ENCODE results near the gene WDCP.
A peak's percentile ranks its signal among the peaks of the same experiment; 100 is the strongest.

The WDCP gene

DNA sequence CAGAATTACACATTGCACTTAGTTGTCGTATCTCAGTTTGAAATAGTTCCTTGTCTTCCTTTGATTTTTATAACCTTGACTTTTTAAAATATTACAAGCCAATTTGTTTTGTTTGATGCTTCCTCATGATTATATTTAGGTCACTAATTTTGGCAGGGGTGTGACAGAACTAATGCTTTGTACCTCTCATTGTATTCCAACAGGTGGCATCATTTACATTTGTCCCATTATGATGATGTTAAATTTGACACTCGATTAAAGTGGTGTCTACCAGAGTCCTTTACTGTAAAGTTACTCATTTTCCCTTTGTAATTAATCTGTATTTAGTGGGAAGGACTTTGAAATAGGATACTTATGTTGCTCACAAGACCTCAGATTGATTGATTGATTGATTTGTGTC lies 58.8 kb downstream of the WDCP start:
- Histone ChIP-seq H3K4me3 (ENCODE audit: low read length) (no peak overlapping the region), H3K27ac (ENCODE audit: low read depth, low read length) (no peak overlapping the region), H3F3A (ENCODE audit: control insufficient read depth, insufficient read depth) (0 out of 2 replicates have a peak, but pooled peaks cover 3% of the 10 kb centered on the region), H3K27me3 (ENCODE audit: control insufficient read depth, low read length) (no peaks in the 10 kb centered on the region), H3K9me3 (ENCODE audit: control insufficient read depth, insufficient read depth, low read length) (no peaks in the 10 kb centered on the region), H3K36me3 (ENCODE audit: control insufficient read depth, low read length) (no peaks in the 10 kb centered on the region), H3K4me1 (ENCODE audit: control insufficient read depth, low read length) (peaks cover 4% of the 10 kb centered on the region), H4K20me1 (ENCODE audit: control insufficient read depth, insufficient read depth, low read depth, low read length) (no peaks in the 10 kb centered on the region; the same call in 1 of the 2 replicates), H3K4me2 (ENCODE audit: low read length) (no peak overlapping the region), H3K79me2 (ENCODE audit: control insufficient read depth, low read length) (no peaks in the 10 kb centered on the region), H3K9me2 (replicated peaks; ENCODE audit: control insufficient read depth, low read length) (no peaks in the 10 kb centered on the region)
- TF ChIP-seq EZH2phosphoT487 (IDR thresholded peaks at IDR 0.05; ENCODE audit: borderline replicate concordance, low read length): no peak
- TF ChIP-seq, protein P1, sequence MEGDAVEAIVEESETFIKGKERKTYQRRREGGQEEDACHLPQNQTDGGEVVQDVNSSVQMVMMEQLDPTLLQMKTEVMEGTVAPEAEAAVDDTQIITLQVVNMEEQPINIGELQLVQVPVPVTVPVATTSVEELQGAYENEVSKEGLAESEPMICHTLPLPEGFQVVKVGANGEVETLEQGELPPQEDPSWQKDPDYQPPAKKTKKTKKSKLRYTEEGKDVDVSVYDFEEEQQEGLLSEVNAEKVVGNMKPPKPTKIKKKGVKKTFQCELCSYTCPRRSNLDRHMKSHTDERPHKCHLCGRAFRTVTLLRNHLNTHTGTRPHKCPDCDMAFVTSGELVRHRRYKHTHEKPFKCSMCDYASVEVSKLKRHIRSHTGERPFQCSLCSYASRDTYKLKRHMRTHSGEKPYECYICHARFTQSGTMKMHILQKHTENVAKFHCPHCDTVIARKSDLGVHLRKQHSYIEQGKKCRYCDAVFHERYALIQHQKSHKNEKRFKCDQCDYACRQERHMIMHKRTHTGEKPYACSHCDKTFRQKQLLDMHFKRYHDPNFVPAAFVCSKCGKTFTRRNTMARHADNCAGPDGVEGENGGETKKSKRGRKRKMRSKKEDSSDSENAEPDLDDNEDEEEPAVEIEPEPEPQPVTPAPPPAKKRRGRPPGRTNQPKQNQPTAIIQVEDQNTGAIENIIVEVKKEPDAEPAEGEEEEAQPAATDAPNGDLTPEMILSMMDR (IDR thresholded peaks at IDR 0.05; ENCODE audit: low read depth, low read length, poor library complexity, severe bottlenecking): peak; percentile 53

All from DOHH2 (cell line).